ENCODE data around the gene GRID1.

GRCh38 chr10:86087716-86088115 is 278.9 kb downstream of the GRID1 start:
- TF ChIP-seq POLR2A (IDR thresholded peaks at IDR 0.05; ENCODE audit: low read length) (no peak), GATA1 (IDR thresholded peaks at IDR 0.05; ENCODE audit: low read depth, low read length) (no peak)

Data from erythroblast (primary cell).